ENCODE results near the gene PBXIP1. TPM values are rescaled to one million over a fixed set of nuclear protein-coding genes. Genes with fewer than 3 reads are reported as not detected.

Gene PBXIP1
- total RNA-seq, 1 donor from 2014 or later, result 49.1 TPM

GRCh38 chr1:154944401-154945159 lies 11.3 kb downstream of the PBXIP1 start:
- no peak for DNase-seq (ENCODE audit: low spot score)
- intact Hi-C loops (cut with DNase I), result loop anchor here (2.0 kb wide), 1 partner anchor 68 kb away; no protein-coding TSS in a partner anchor

- intact Hi-C loops (cut with DNase I), result loop anchor here (2.0 kb wide), 1 partner anchor 67 kb away; no protein-coding TSS in a partner anchor
- no peak for DNase-seq (ENCODE audit: low spot score)
Measured at GRCh38 chr1:154943649-154944400, 12.1 kb downstream of the PBXIP1 start.

- intact Hi-C loops (cut with DNase I), result no loop called here
- DNase-seq (ENCODE audit: low spot score), result no peak
Measured at GRCh38 chr1:154941333-154942013, 14.4 kb downstream of the PBXIP1 start.

- no peak for DNase-seq (ENCODE audit: low spot score)
- intact Hi-C loops (cut with DNase I), result no loop called here
Measured at GRCh38 chr1:154940651-154941194, 15.2 kb downstream of the PBXIP1 start.

GRCh38 chr1:154940213-154940560 lies 15.7 kb downstream of the PBXIP1 start:
- DNase-seq (ENCODE audit: low spot score), result no peak

GRCh38 chr1:154938604-154939399 lies 17.1 kb downstream of the PBXIP1 start:
- DNase-seq (ENCODE audit: low spot score), result no peak
- intact Hi-C loops (cut with DNase I), result no loop called here

More at GRCh38 chr1:154940213-154940560, 15.7 kb downstream of the PBXIP1 start:
- intact Hi-C loops (cut with DNase I), result no loop called here

GRCh38 chr1:154937988-154938386 lies 17.9 kb downstream of the PBXIP1 start:
- DNase-seq (ENCODE audit: low spot score), result no peak
- intact Hi-C loops (cut with DNase I), result loop anchor here (1.0 to 2.0 kb wide), 3 partner anchors 23 to 379 kb away; partner anchors contain the start of genes CKS1B, PYGO2 and UBE2Q1

GRCh38 chr1:154937085-154937987 lies 18.6 kb downstream of the PBXIP1 start:
- intact Hi-C loops (cut with DNase I), result loop anchor here (1.0 to 2.0 kb wide), 3 partner anchors 24 to 379 kb away; partner anchors contain the start of genes CKS1B, PYGO2 and UBE2Q1

GRCh38 chr1:154936555-154937084 lies 19.3 kb downstream of the PBXIP1 start, which contains the start of gene PMVK:
Gene PMVK (minus strand): TSS chr1:154936719. CDS start chr1:154936685, 34 bp downstream.
- DNase-seq (ENCODE audit: low spot score), result peak; percentile 99
- intact Hi-C loops (cut with DNase I), result loop anchor here (1.0 to 2.0 kb wide), 3 partner anchors 25 to 378 kb away; partner anchors contain the start of genes CKS1B, PYGO2 and UBE2Q1

More at GRCh38 chr1:154937085-154937987, 18.6 kb downstream of the PBXIP1 start:
- peak; percentile 96 for DNase-seq (ENCODE audit: low spot score)

- intact Hi-C loops (cut with DNase I), result loop anchor here (2.0 kb wide), 2 partner anchors 39 to 377 kb away; partner anchors contain the start of genes CKS1B and UBE2Q1
- DNase-seq (ENCODE audit: low spot score), result no peak
Measured at GRCh38 chr1:154935749-154936554, 19.9 kb downstream of the PBXIP1 start.

GRCh38 chr1:154934358-154934948 lies 21.4 kb downstream of the PBXIP1 start:
- DNase-seq (ENCODE audit: low spot score), result no peak
- intact Hi-C loops (cut with DNase I), result no loop called here

- DNase-seq (ENCODE audit: low spot score), result no peak
- intact Hi-C loops (cut with DNase I), result no loop called here
Measured at GRCh38 chr1:154931940-154932487, 23.9 kb downstream of the PBXIP1 start.

- DNase-seq (ENCODE audit: low spot score), result no peak
- intact Hi-C loops (cut with DNase I), result no loop called here
Measured at GRCh38 chr1:154926201-154926600, 29.7 kb downstream of the PBXIP1 start.

- DNase-seq (ENCODE audit: low spot score), result no peak
- intact Hi-C loops (cut with DNase I), result no loop called here
Measured at GRCh38 chr1:154925335-154926170, 30.3 kb downstream of the PBXIP1 start.

- intact Hi-C loops (cut with DNase I), result no loop called here
- no peak for DNase-seq (ENCODE audit: low spot score)
Measured at GRCh38 chr1:154923695-154924094, 32.2 kb downstream of the PBXIP1 start.

Measured in cardiac septum (tissue), 1 donor.